Mucosa of descending colon (tissue), 3 donors: ENCODE measurements around the gene TMEM45B. TPM values are rescaled to one million over a fixed set of nuclear protein-coding genes. Genes with fewer than 3 reads are reported as not detected.

Source experiments
- ATAC-seq: fragments of 200-7000 bp; cut with Tn5 transposase; one replicate; pipeline ENCODE4 v1.9.1; 2020; ENCODE audit warnings: mild to moderate bottlenecking, moderate library complexity
- DNase-seq, 3 donors: peaks; one replicate each; pipeline ENCODE4 v3.0.0-alpha.2; 2020
- H3K36me3 ChIP-seq: fragments of 200-600 bp; one replicate; pipeline ENCODE4 v1.8.0; 2021; ENCODE audit warnings: low read depth, mild to moderate bottlenecking
- H3K4me1 ChIP-seq: fragments of 200-600 bp; one replicate; pipeline ENCODE4 v1.8.0; 2021; ENCODE audit warnings: low read depth, mild to moderate bottlenecking
- H3K4me3 ChIP-seq: fragments of 200-600 bp; one replicate; pipeline ENCODE4 v1.8.0; 2021; ENCODE audit warnings: mild to moderate bottlenecking
- H3K9me3 ChIP-seq: fragments of 200-600 bp; one replicate; pipeline ENCODE4 v1.8.0; 2021; ENCODE audit warnings: mild to moderate bottlenecking
- CTCF ChIP-seq: fragments of 200-600 bp; IDR thresholded peaks from one replicate; pipeline ENCODE4 v1.8.0; 2022; ENCODE audit warnings: antibody characterized with exemption, mild to moderate bottlenecking
- intact Hi-C, 2 donors: fragments of 100-400 bp; cut with DNase I in 1 of 2; cut with micrococcal nuclease in 1 of 2; formaldehyde crosslinking; loops; one replicate each; pipeline versions ENCODE4 v1.11.0 to v1.11.1; 2022; cut with DNase I, micrococcal nuclease
- total RNA-seq, 3 donors: library from RNA; stranded (reverse); fragmentation: NEBNext Ultra II Directional in 2 of 3; extraction: Animal tissue kit (Norgen Biotek cat#: 25700) in 2 of 3; gene quantifications; one replicate each; pipeline versions ENCODE4 v1.2.1 to v1.2.4, GENCODE V29; 2021 to 2023
- donor health status: DM: no; HTN: no; CAD: no; lungs with moderate emphysema.
- donor health status: DM: no; HTN: no; CAD: no.
- donor health status: DM: no; HTN: yes; CAD: no.

The TMEM45B gene
- total RNA-seq, 3 donors from 2014 or later, result 165 to 442 (median 278) TPM

- DNase-seq, result peak; percentile 87 to 90 (median 88)
- Histone ChIP-seq H3K4me1 (peaks cover 15% of the 10 kb centered on the region), H3K4me3 (no peak overlapping the region), H3K9me3 (no peaks in the 10 kb centered on the region), H3K36me3 (no peaks in the 10 kb centered on the region)
- ATAC-seq, result peak; percentile 91
- intact Hi-C loops, result no loop called here
- no peak for TF ChIP-seq CTCF
These were observed 38.0 kb downstream of the TMEM45B start for GRCh38 chr11:129853518-129854231.

- Histone ChIP-seq H3K4me1 (peaks cover 15% of the 10 kb centered on the region), H3K4me3 (no peak overlapping the region), H3K9me3 (no peaks in the 10 kb centered on the region), H3K36me3 (no peaks in the 10 kb centered on the region)
- TF ChIP-seq CTCF, result no peak
- ATAC-seq, result peak; percentile 6
- DNase-seq, result no peak
- intact Hi-C loops, result no loop called here
These were observed 38.7 kb downstream of the TMEM45B start for GRCh38 chr11:129854232-129854805.

- H3K4me3 ChIP-seq, result no peak overlapping the region
- intact Hi-C loops, result no loop called here
- no peaks in the 10 kb centered on the region for H3K36me3 ChIP-seq
- peaks cover 15% of the 10 kb centered on the region for H3K4me1 ChIP-seq
- no peak for DNase-seq
- TF ChIP-seq CTCF, result no peak
- no peaks in the 10 kb centered on the region for H3K9me3 ChIP-seq
- ATAC-seq, result no peak
These were observed 39.4 kb downstream of the TMEM45B start for GRCh38 chr11:129855086-129855485.

- Histone ChIP-seq H3K4me3 (no peak overlapping the region), H3K36me3 (no peaks in the 10 kb centered on the region), H3K9me3 (no peaks in the 10 kb centered on the region), H3K4me1 (peaks cover 15% of the 10 kb centered on the region)
- no peak for TF ChIP-seq CTCF
- intact Hi-C loops, result no loop called here
- DNase-seq (no peak), ATAC-seq (no peak)
These were observed 40.4 kb downstream of the TMEM45B start for GRCh38 chr11:129856036-129856435.

- no peak for TF ChIP-seq CTCF
- H3K36me3 ChIP-seq, result no peaks in the 10 kb centered on the region
- intact Hi-C loops, result no loop called here
These were observed 46.3 kb downstream of the TMEM45B start for GRCh38 chr11:129861702-129862522.

More at GRCh38 chr11:129861702-129862522, 46.3 kb downstream of the TMEM45B start:
- peak in 2 of 3 donors; percentile 67 to 71 for DNase-seq
- H3K4me1 ChIP-seq, result no peaks in the 10 kb centered on the region
- peak; percentile 79 for ATAC-seq
- H3K4me3 ChIP-seq, result no peak overlapping the region
- no peaks in the 10 kb centered on the region for H3K9me3 ChIP-seq
